ENCODE data around the gene SSH2. TPM values are rescaled to one million over a fixed set of nuclear protein-coding genes. Genes with fewer than 3 reads are reported as not detected.

The SSH2 gene
- total and polyA plus RNA-seq, 9 of the 15 experiments (the other 6 are each of a cell fraction or from before 2014, with no cell fraction given): 3.9 to 16.1 (median 10.2) TPM

DNA sequence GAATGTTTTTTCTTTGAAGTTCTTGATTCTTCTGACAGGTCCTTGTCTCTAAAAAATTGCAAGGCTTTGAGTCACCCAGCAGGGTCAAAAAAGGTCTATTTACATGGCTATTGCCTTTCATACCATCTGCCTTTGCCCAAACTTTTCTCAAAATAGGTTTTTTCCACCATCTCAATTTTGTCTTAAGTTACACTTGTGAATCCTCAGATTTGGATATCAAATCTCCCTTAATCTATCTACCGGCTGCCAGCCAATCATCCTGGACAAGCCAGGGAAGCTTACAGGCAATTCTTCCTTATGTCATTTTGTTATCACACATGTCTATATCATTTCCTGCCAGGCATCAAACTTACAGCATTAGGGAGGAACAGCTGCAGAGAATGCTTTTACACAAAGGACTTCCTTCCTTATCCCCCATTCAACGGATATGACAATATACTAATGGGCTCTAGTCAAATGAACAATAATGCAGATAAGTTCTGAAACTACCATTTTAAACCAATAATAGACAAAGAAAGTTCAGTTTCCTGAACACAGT is 203.2 kb downstream of the SSH2 start (continued):
- TF ChIP-seq RFX5 (IDR thresholded peaks at IDR 0.05; ENCODE audit: low read depth, low read length): no peak
- TF ChIP-seq, protein P1, sequence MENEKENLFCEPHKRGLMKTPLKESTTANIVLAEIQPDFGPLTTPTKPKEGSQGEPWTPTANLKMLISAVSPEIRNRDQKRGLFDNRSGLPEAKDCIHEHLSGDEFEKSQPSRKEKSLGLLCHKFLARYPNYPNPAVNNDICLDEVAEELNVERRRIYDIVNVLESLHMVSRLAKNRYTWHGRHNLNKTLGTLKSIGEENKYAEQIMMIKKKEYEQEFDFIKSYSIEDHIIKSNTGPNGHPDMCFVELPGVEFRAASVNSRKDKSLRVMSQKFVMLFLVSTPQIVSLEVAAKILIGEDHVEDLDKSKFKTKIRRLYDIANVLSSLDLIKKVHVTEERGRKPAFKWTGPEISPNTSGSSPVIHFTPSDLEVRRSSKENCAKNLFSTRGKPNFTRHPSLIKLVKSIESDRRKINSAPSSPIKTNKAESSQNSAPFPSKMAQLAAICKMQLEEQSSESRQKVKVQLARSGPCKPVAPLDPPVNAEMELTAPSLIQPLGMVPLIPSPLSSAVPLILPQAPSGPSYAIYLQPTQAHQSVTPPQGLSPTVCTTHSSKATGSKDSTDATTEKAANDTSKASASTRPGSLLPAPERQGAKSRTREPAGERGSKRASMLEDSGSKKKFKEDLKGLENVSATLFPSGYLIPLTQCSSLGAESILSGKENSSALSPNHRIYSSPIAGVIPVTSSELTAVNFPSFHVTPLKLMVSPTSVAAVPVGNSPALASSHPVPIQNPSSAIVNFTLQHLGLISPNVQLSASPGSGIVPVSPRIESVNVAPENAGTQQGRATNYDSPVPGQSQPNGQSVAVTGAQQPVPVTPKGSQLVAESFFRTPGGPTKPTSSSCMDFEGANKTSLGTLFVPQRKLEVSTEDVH (IDR thresholded peaks at IDR 0.05; ENCODE audit: low read depth, partially characterized antibody): no peak
- no peak for TF ChIP-seq NR4A1 (CRISPR knock-in tag; IDR thresholded peaks at IDR 0.05)
- 0 out of 2 replicates have a peak, but pooled peaks have one; percentile 13 for TF ChIP-seq NR4A1 (tag; IDR thresholded peaks at IDR 0.05)
- 0 out of 2 replicates have a peak, but pooled peaks have one; percentile 27 for TF ChIP-seq SMAD3 (CRISPR knock-in tag; conservative IDR thresholded peaks at IDR 0.05)
- TF ChIP-seq TCF3 (CRISPR knock-in tag; IDR thresholded peaks at IDR 0.05): peak; percentile 82
- TF ChIP-seq, protein P2, sequence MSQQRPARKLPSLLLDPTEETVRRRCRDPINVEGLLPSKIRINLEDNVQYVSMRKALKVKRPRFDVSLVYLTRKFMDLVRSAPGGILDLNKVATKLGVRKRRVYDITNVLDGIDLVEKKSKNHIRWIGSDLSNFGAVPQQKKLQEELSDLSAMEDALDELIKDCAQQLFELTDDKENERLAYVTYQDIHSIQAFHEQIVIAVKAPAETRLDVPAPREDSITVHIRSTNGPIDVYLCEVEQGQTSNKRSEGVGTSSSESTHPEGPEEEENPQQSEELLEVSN (IDR thresholded peaks at IDR 0.05; ENCODE audit: borderline replicate concordance in 1 of 2, extremely low read depth in 1 of 2, insufficient read depth in 1 of 2, insufficient read length in 1 of 2, low read depth in 1 of 2, low read length in 1 of 2, poor library complexity in 1 of 2, severe bottlenecking in 1 of 2): no peak
- no peak for TF ChIP-seq ZBED1 (IDR thresholded peaks at IDR 0.05)
- TF ChIP-seq ZNF174 (CRISPR knock-in tag; IDR thresholded peaks at IDR 0.05): no peak
- TF ChIP-seq, protein P3, sequence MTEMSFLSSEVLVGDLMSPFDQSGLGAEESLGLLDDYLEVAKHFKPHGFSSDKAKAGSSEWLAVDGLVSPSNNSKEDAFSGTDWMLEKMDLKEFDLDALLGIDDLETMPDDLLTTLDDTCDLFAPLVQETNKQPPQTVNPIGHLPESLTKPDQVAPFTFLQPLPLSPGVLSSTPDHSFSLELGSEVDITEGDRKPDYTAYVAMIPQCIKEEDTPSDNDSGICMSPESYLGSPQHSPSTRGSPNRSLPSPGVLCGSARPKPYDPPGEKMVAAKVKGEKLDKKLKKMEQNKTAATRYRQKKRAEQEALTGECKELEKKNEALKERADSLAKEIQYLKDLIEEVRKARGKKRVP (CRISPR knock-in tag; IDR thresholded peaks at IDR 0.05): no peak
- no peak for TF ChIP-seq NR2F6 (CRISPR knock-in tag; IDR thresholded peaks at IDR 0.05)
- TF ChIP-seq SOX6 (IDR thresholded peaks at IDR 0.05): peak; percentile 95
- TF ChIP-seq, protein P4, sequence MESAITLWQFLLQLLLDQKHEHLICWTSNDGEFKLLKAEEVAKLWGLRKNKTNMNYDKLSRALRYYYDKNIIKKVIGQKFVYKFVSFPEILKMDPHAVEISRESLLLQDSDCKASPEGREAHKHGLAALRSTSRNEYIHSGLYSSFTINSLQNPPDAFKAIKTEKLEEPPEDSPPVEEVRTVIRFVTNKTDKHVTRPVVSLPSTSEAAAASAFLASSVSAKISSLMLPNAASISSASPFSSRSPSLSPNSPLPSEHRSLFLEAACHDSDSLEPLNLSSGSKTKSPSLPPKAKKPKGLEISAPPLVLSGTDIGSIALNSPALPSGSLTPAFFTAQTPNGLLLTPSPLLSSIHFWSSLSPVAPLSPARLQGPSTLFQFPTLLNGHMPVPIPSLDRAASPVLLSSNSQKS (CRISPR knock-in tag; IDR thresholded peaks at IDR 0.05): no peak
- TF ChIP-seq NEUROD1 (IDR thresholded peaks at IDR 0.05; ENCODE audit: borderline replicate concordance, low read depth, low read length, partially characterized antibody): peak; percentile 35
- TF ChIP-seq STAT5B (CRISPR knock-in tag; IDR thresholded peaks at IDR 0.05): no peak
- TF ChIP-seq, protein P5, sequence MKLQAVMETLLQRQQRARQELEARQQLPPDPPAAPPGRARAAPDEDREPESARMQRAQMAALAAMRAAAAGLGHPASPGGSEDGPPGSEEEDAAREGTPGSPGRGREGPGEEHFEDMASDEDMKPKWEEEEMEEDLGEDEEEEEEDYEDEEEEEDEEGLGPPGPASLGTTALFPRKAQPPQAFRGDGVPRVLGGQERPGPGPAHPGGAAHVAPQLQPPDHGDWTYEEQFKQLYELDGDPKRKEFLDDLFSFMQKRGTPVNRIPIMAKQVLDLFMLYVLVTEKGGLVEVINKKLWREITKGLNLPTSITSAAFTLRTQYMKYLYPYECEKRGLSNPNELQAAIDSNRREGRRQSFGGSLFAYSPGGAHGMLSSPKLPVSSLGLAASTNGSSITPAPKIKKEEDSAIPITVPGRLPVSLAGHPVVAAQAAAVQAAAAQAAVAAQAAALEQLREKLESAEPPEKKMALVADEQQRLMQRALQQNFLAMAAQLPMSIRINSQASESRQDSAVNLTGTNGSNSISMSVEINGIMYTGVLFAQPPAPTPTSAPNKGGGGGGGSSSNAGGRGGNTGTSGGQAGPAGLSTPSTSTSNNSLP (IDR thresholded peaks at IDR 0.05; ENCODE audit: borderline replicate concordance, low read depth, low read length): peak; percentile 96
- no peak for TF ChIP-seq ZNF165 (CRISPR knock-in tag; IDR thresholded peaks at IDR 0.05; ENCODE audit: borderline replicate concordance)
- peak; percentile 8; the same call in 1 of the 2 replicates for TF ChIP-seq L3MBTL2 (IDR thresholded peaks at IDR 0.05)
- no peak for TF ChIP-seq RBM25 (IDR thresholded peaks at IDR 0.05; ENCODE audit: low read depth, low read length, severe bottlenecking)
- TF ChIP-seq ZNF324 (CRISPR knock-in tag; IDR thresholded peaks at IDR 0.05): no peak
- TF ChIP-seq ZNF212 (CRISPR knock-in tag; IDR thresholded peaks at IDR 0.05): no peak
- TF ChIP-seq HNRNPUL1 (IDR thresholded peaks at IDR 0.05; ENCODE audit: low read length): no peak
